H1 (cell line): Measurements from ENCODE around the gene GNAQ. TPM values are rescaled to one million over a fixed set of nuclear protein-coding genes. Genes with fewer than 3 reads are reported as not detected.

Experiments
- CTCF ChIA-PET: fragments of 300-600 bp; sonication (Branson Sonifier 250); formaldehyde crosslinking; loops from one replicate; lab custom pipeline; 2021; ENCODE audit not compliant: partially characterized antibody; lab: Charles Lee
- POLR2A ChIA-PET: fragments of 300-600 bp; sonication (Branson Sonifier 250); formaldehyde crosslinking; loops from one replicate; lab custom pipeline; 2021; ENCODE audit warnings: inconsistent platforms; ENCODE audit not compliant: partially characterized antibody; lab: Charles Lee
- DNase-seq, 2 experiments: peaks; one replicate each; pipeline versions ENCODE4 v3.0.0 to v3.0.0-alpha.2; 2010 to 2022; ENCODE audit warnings: low spot score in 2 of 2, low read depth in 1 of 2, mixed read lengths in 1 of 2
- FAIRE-seq: peaks from 2 replicates; lab custom pipeline; 2011; peaks lifted over from hg19 to GRCh38; lab: Jason Lieb, UNC
- H2AFZ ChIP-seq: 2 replicates; pipeline ENCODE4 v1.8.1; 2012; ENCODE audit warnings: low read length, inconsistent platforms
- H2AK5ac ChIP-seq: 2 replicates; pipeline ENCODE4 v1.6.1; 2013; ENCODE audit warnings: low read depth, low read length
- H2BK120ac ChIP-seq: replicated peaks from 2 replicates; pipeline ENCODE3; 2013; ENCODE audit warnings: low read depth, low read length, inconsistent platforms
- H2BK12ac ChIP-seq: 2 replicates; pipeline ENCODE4 v1.6.1; 2013; ENCODE audit warnings: low read depth, low read length
- H2BK15ac ChIP-seq: 2 replicates; pipeline ENCODE4 v1.6.1; 2013; ENCODE audit warnings: low read length
- H2BK20ac ChIP-seq: 2 replicates; pipeline ENCODE4 v1.6.1; 2013; ENCODE audit warnings: low read length
- H2BK5ac ChIP-seq: 2 replicates; pipeline ENCODE4 v1.6.1; 2013; ENCODE audit warnings: low read depth, low read length
- H3K14ac ChIP-seq: 2 replicates; pipeline ENCODE4 v1.6.1; 2013; ENCODE audit warnings: inconsistent platforms; ENCODE audit not compliant: insufficient read length
- H3K18ac ChIP-seq: 2 replicates; pipeline ENCODE4 v1.6.1; 2013; ENCODE audit warnings: low read length; ENCODE audit errors: extremely low read depth
- H3K23ac ChIP-seq: 2 replicates; pipeline ENCODE4 v1.6.1; 2013; ENCODE audit warnings: inconsistent platforms; ENCODE audit not compliant: insufficient read length
- H3K23me2 ChIP-seq: 2 replicates; pipeline ENCODE4 v1.6.1; 2013; ENCODE audit warnings: low read depth, low read length
- H3K27ac ChIP-seq: 2 replicates; pipeline ENCODE4 v1.6.1; 2011; ENCODE audit warnings: low read depth, low read length, inconsistent platforms
- H3K27me3 ChIP-seq, 4 experiments: replicated peaks in 1 of 4; 1 replicate in 1 of 4; 2 replicates in 3 of 4; pipeline versions ENCODE4 v1.6.1 to v1.8.1; 2011 to 2013; ENCODE audit warnings: low read length in 3 of 4, mild to moderate bottlenecking in 3 of 4, inconsistent platforms in 2 of 4, mixed read lengths in 2 of 4, moderate library complexity in 1 of 4; ENCODE audit not compliant: control insufficient read depth in 3 of 4, insufficient read depth in 3 of 4; ENCODE audit errors: extremely low read depth in 1 of 4
- H3K36me3 ChIP-seq, 4 experiments: 2 replicates each; pipeline versions ENCODE4 v1.6.1 to v1.8.1; 2011 to 2013; ENCODE audit warnings: mild to moderate bottlenecking in 4 of 4, low read length in 3 of 4, moderate library complexity in 2 of 4, control low read depth in 1 of 4, inconsistent platforms in 1 of 4; ENCODE audit not compliant: insufficient read depth in 4 of 4, control insufficient read depth in 2 of 4
- H3K4ac ChIP-seq: replicated peaks from 2 replicates; pipeline ENCODE3; 2013; ENCODE audit warnings: low read length, low read depth, mixed read lengths, inconsistent platforms; ENCODE audit not compliant: insufficient read length
- H3K4me1 ChIP-seq, 4 experiments: replicated peaks in 1 of 4; 1 replicate in 1 of 4; 2 replicates in 3 of 4; pipeline versions ENCODE4 v1.6.1 to v1.8.1; 2011 to 2013; ENCODE audit warnings: low read length in 3 of 4, inconsistent platforms in 2 of 4, mixed read lengths in 1 of 4; ENCODE audit not compliant: insufficient read depth in 4 of 4, control insufficient read depth in 3 of 4
- H3K4me2 ChIP-seq, 2 experiments: 2 replicates each; pipeline versions ENCODE4 v1.6.1 to v1.8.1; 2011 to 2013; ENCODE audit warnings: low read depth in 2 of 2, low read length in 2 of 2, control low read depth in 1 of 2, inconsistent platforms in 1 of 2, mild to moderate bottlenecking in 1 of 2; ENCODE audit not compliant: insufficient read depth in 1 of 2
- H3K4me3 ChIP-seq, 4 experiments: fragments of 200-600, 300-600 bp in 1 of 4; sonication (generic), shearing (Covaris generic), sonication (Bioruptor Twin) in 1 of 4; 2 replicates each; pipeline versions ENCODE4 v1.5.1 to v1.8.1; 2011 to 2016; ENCODE audit warnings: low read length in 4 of 4, low read depth in 3 of 4, control low read depth in 2 of 4, inconsistent platforms in 2 of 4, mild to moderate bottlenecking in 2 of 4, mixed read lengths in 1 of 4, moderate library complexity in 1 of 4; ENCODE audit not compliant: insufficient read depth in 2 of 4; ENCODE audit errors: extremely low read depth in 1 of 4
- H3K56ac ChIP-seq: replicated peaks from 2 replicates; pipeline ENCODE3; 2013; ENCODE audit warnings: low read depth, mild to moderate bottlenecking, mixed read lengths, low read length, inconsistent platforms; ENCODE audit not compliant: insufficient read length
- H3K79me1 ChIP-seq: 2 replicates; pipeline ENCODE4 v1.6.1; 2013; ENCODE audit warnings: low read depth, low read length, control low read depth
- H3K79me2 ChIP-seq, 2 experiments: 2 replicates each; pipeline versions ENCODE4 v1.6.1 to v1.8.1; 2012 to 2013; ENCODE audit warnings: low read length in 2 of 2, mild to moderate bottlenecking in 2 of 2, inconsistent platforms in 1 of 2; ENCODE audit not compliant: insufficient read depth in 2 of 2, control insufficient read depth in 1 of 2
- H3K9ac ChIP-seq, 4 experiments: replicated peaks in 1 of 4; 1 replicate in 1 of 4; 2 replicates in 3 of 4; pipeline versions ENCODE4 v1.6.1 to v1.8.1; 2011 to 2013; ENCODE audit warnings: low read depth in 3 of 4, low read length in 3 of 4, control low read depth in 2 of 4, mild to moderate bottlenecking in 2 of 4, moderate library complexity in 2 of 4, inconsistent platforms in 1 of 4; ENCODE audit errors: extremely low read depth in 1 of 4
- H3K9me3 ChIP-seq, 2 experiments: 2 replicates each; pipeline versions ENCODE4 v1.6.1 to v1.8.1; 2012 to 2013; ENCODE audit warnings: mild to moderate bottlenecking in 2 of 2, moderate library complexity in 2 of 2, control low read depth in 1 of 2, inconsistent platforms in 1 of 2, low read depth in 1 of 2, low read length in 1 of 2, mixed read lengths in 1 of 2; ENCODE audit not compliant: insufficient read depth in 2 of 2
- H4K20me1 ChIP-seq, 2 experiments: replicated peaks in 1 of 2; 2 replicates each; pipeline versions ENCODE3 to v1.8.1; 2011 to 2013; ENCODE audit warnings: inconsistent platforms in 2 of 2, low read length in 2 of 2, mild to moderate bottlenecking in 1 of 2; ENCODE audit not compliant: insufficient read depth in 2 of 2, control insufficient read depth in 1 of 2
- H4K5ac ChIP-seq: 2 replicates; pipeline ENCODE4 v1.6.1; 2013; ENCODE audit warnings: low read length, low read depth, mixed read lengths, inconsistent platforms; ENCODE audit not compliant: insufficient read length
- H4K8ac ChIP-seq: 2 replicates; pipeline ENCODE4 v1.8.0; 2013; ENCODE audit warnings: mild to moderate bottlenecking, moderate library complexity, low read length, inconsistent platforms; ENCODE audit not compliant: insufficient read depth; ENCODE audit errors: extremely low read depth
- H4K91ac ChIP-seq: replicated peaks from 2 replicates; pipeline ENCODE3; 2013; ENCODE audit warnings: low read length, mixed read lengths, inconsistent platforms; ENCODE audit not compliant: insufficient read length
- BCL11A ChIP-seq, 2 experiments: IDR thresholded peaks; one replicate each; pipeline ENCODE4 v1.6.1; 2011; ENCODE audit warnings: low read depth in 2 of 2, low read length in 2 of 2, mild to moderate bottlenecking in 2 of 2
- CHD1 ChIP-seq: IDR thresholded peaks from 2 replicates; pipeline ENCODE4 v1.6.1; 2012; ENCODE audit warnings: low read depth, low read length, improper control_type of control experiment
- KDM5A ChIP-seq: fragments of 200-600 bp; IDR thresholded peaks from 2 replicates; pipeline ENCODE4 v1.7.1; 2012; ENCODE audit warnings: mild to moderate bottlenecking, low read length, inconsistent platforms, mixed read lengths
- MAX ChIP-seq: IDR thresholded peaks from 2 replicates; pipeline ENCODE4 v1.6.1; 2012; ENCODE audit warnings: inconsistent platforms
- NANOG ChIP-seq: IDR thresholded peaks from 2 replicates; pipeline ENCODE4 v1.6.1; 2011; ENCODE audit warnings: low read length, low read depth, mild to moderate bottlenecking, inconsistent platforms; ENCODE audit not compliant: insufficient read depth, poor library complexity, severe bottlenecking
- PHF8 ChIP-seq: fragments of 200-600 bp; sonication (generic); conservative IDR thresholded peaks from 2 replicates; pipeline ENCODE4 v1.7.1; 2012; ENCODE audit warnings: low read depth, mild to moderate bottlenecking, inconsistent platforms, low read length, moderate library complexity
- POLR2AphosphoS5 ChIP-seq: IDR thresholded peaks from 2 replicates; pipeline ENCODE4 v1.6.1; 2011; ENCODE audit warnings: low read depth, low read length
- RBBP5 ChIP-seq: IDR thresholded peaks from 2 replicates; pipeline ENCODE4 v1.7.1; 2012; ENCODE audit warnings: low read depth, mild to moderate bottlenecking, inconsistent platforms, low read length, moderate library complexity, borderline replicate concordance
- RNF2 ChIP-seq: fragments of 200-900, 300-1000 bp; sonication (generic); IDR thresholded peaks from 2 replicates; pipeline ENCODE4 v1.7.1; 2016; ENCODE audit warnings: borderline replicate concordance, low read depth, mild to moderate bottlenecking, antibody characterized with exemption, low read length; ENCODE audit not compliant: poor library complexity, severe bottlenecking; ENCODE audit errors: missing control alignments
- SAP30 ChIP-seq: fragments of 300-600 bp; sonication (generic); IDR thresholded peaks from 2 replicates; pipeline ENCODE4 v1.7.1; 2012; ENCODE audit warnings: low read length, moderate library complexity, mild to moderate bottlenecking, inconsistent platforms; ENCODE audit not compliant: insufficient read depth, insufficient replicate concordance
- SIN3A ChIP-seq, 2 experiments: IDR thresholded peaks in 1 of 2; conservative IDR thresholded peaks in 1 of 2; 2 replicates each; pipeline ENCODE4 v1.6.1; 2011 to 2012; ENCODE audit warnings: low read length in 2 of 2, improper control_type of control experiment in 1 of 2, low read depth in 1 of 2, mild to moderate bottlenecking in 1 of 2
- WGBS, 2 experiments: shearing (Covaris generic) in 1 of 2; methylation state at CpG; one replicate each; pipeline versions ENCODE4 v1.1.6 to v1.1.7; 2013 to 2015; ENCODE audit warnings: low lambda C conversion rate in 2 of 2, mixed read lengths in 2 of 2, inconsistent platforms in 1 of 2, low coverage in 1 of 2, missing lambda C conversion rate in 1 of 2; ENCODE audit not compliant: insufficient replicate concordance in 2 of 2, insufficient coverage in 1 of 2, insufficient read length in 1 of 2; ENCODE audit errors: extremely low coverage in 1 of 2, missing lambda C conversion rate in 1 of 2; 5-methylcytosine and 5-hydroxymethylcytosine counted together
- polyA plus RNA-seq, 7 experiments: library from polyadenylated mRNA; depleted of rRNA in 3 of 7; stranded (reverse) in 5 of 7; unstranded in 2 of 7; fragments of >200 nt in 5 of 7; fragments of 200-250 nt in 2 of 7; gene quantifications; 1 replicate in 5 of 7; 2 replicates in 1 of 7; 4 replicates in 1 of 7; pipeline versions ENCODE4 v1.2.1 to v1.2.3, GENCODE V29; 2011 to 2013; ENCODE audit warnings: missing spikeins in 2 of 7, mixed read lengths in 2 of 7
- total RNA-seq: library from RNA; stranded (reverse); fragmentation: NEBNext Ultra II Directional; extraction: Animal tissue kit (Norgen Biotek cat#: 25700); gene quantifications from 2 replicates; pipeline ENCODE4 v1.2.1, GENCODE V29; 2021

The GNAQ gene
- total and polyA plus RNA-seq, 2 of the 8 experiments (the other 6 are each of a cell fraction or from before 2014, with no cell fraction given) = 22.8 to 63.8 TPM

GRCh38 chr9:77773381-77773780 is 258.2 kb downstream of the GNAQ start:
- Histone ChIP-seq H2BK15ac (no peak overlapping the region), H3K4me1 (no peaks in the 10 kb centered on the region), H3K9ac (no peak overlapping the region), H3K27ac (no peak overlapping the region), H2BK12ac (no peak overlapping the region), H3K23ac (no peak overlapping the region), H2BK120ac (no peak overlapping the region), H2BK5ac (no peak overlapping the region), H3K56ac (no peak overlapping the region), H4K91ac (no peak overlapping the region), H3K4me2 (no peak overlapping the region), H3K9me3 (peaks cover 0 to 6% of the 10 kb centered on the region in 2 experiments; a peak in 2 of 4 replicates), H3K36me3 (no peaks in the 10 kb centered on the region; a peak in 1 of 8 replicates), H2BK20ac (no peak overlapping the region), H2AFZ (no peak overlapping the region), H4K5ac (no peak overlapping the region), H3K4ac (no peak overlapping the region), H2AK5ac (no peak overlapping the region), H4K20me1 (no peaks in the 10 kb centered on the region), H3K4me3 (no peak overlapping the region), H4K8ac (no peak overlapping the region), H3K79me1 (no peaks in the 10 kb centered on the region), H3K18ac (no peak overlapping the region), H3K27me3 (no peaks in the 10 kb centered on the region), H3K79me2 (no peaks in the 10 kb centered on the region), H3K14ac (no peak overlapping the region), H3K23me2 (no peaks in the 10 kb centered on the region)
- ChIA-PET CTCF (interaction anchor here (0.5 to 2.0 kb wide), 4 partner anchors 8 to 317 kb away, joined by 3 to 7 read pairs (median 4); no protein-coding TSS in a partner anchor), POLR2A (no interaction called here)
- FAIRE-seq (no peak), DNase-seq (no peak)
- WGBS, 2 experiments = 93% methylated on average over 3 of the region's 3 CpGs; no CpG with 5 or more reads in 1 of the 2 experiments
- TF ChIP-seq RBBP5 (no peak), SIN3A (conservative IDR thresholded peaks at IDR 0.05 in 1 of 2, IDR thresholded peaks at IDR 0.05 in 1 of 2; ENCODE audit: low read depth in 1 of 2, low read length in 2 of 2) (no peak), CHD1 (no peak), RNF2 (no peak), NANOG (no peak), PHF8 (no peak), KDM5A (no peak), BCL11A (IDR thresholded peaks at IDR 0.05; ENCODE audit: low read depth in 2 of 2, low read length in 2 of 2) (no peak), POLR2AphosphoS5 (no peak), SAP30 (no peak), MAX (no peak)
